EH (cell line): ENCODE results near the gene ADSL.

Source experiments
- DNase-seq: peaks from one replicate; pipeline ENCODE4 v3.0.0-alpha.2; 2015; ENCODE audit warnings: low read depth

Gene ADSL

GRCh38 chr22:40405178-40406062 is 59.1 kb downstream of the ADSL start:
- DNase-seq: no peak

- no peak for DNase-seq
Observed at GRCh38 chr22:40406063-40406890, 60.0 kb downstream of the ADSL start.

GRCh38 chr22:40407021-40407761 is 60.9 kb downstream of the ADSL start:
- no peak for DNase-seq

- no peak for DNase-seq
Observed at GRCh38 chr22:40407831-40408717, 61.8 kb downstream of the ADSL start.

- no peak for DNase-seq
Observed at GRCh38 chr22:40408718-40409612, 62.7 kb downstream of the ADSL start.

- DNase-seq: no peak
Observed at GRCh38 chr22:40409613-40410113, 63.4 kb downstream of the ADSL start.

GRCh38 chr22:40410272-40410671 is 64.0 kb downstream of the ADSL start:
- peak; percentile 69 for DNase-seq

- DNase-seq: no peak
Observed at GRCh38 chr22:40410731-40411505, 64.6 kb downstream of the ADSL start.

- no peak for DNase-seq
Observed at GRCh38 chr22:40411506-40411861, 65.2 kb downstream of the ADSL start.

GRCh38 chr22:40412441-40412840 is 66.1 kb downstream of the ADSL start:
- DNase-seq: no peak

- DNase-seq: no peak
Observed at GRCh38 chr22:40413873-40414272, 67.6 kb downstream of the ADSL start.

- DNase-seq: peak; percentile 34
Observed at GRCh38 chr22:40414311-40414710, 68.0 kb downstream of the ADSL start.

GRCh38 chr22:40414838-40415505 is 68.7 kb downstream of the ADSL start:
- no peak for DNase-seq

GRCh38 chr22:40415531-40416266 is 69.4 kb downstream of the ADSL start:
- DNase-seq: no peak

- no peak for DNase-seq
Observed at GRCh38 chr22:40416267-40416570, 69.9 kb downstream of the ADSL start.

GRCh38 chr22:40416636-40417035 is 70.3 kb downstream of the ADSL start:
- no peak for DNase-seq

GRCh38 chr22:40417041-40417440 is 70.7 kb downstream of the ADSL start:
- no peak for DNase-seq

- no peak for DNase-seq
Observed at GRCh38 chr22:40417881-40418280, 71.6 kb downstream of the ADSL start.
